H1 (cell line): ENCODE measurements around the gene ARHGEF7. TPM values are rescaled to one million over a fixed set of nuclear protein-coding genes. Genes with fewer than 3 reads are reported as not detected.
A peak's percentile ranks its signal among the peaks of the same experiment; 100 is the strongest.

Source experiments
- CTCF ChIA-PET: fragments of 300-600 bp; sonication (Branson Sonifier 250); formaldehyde crosslinking; loops from one replicate; lab custom pipeline; 2021; ENCODE audit not compliant: partially characterized antibody; lab: Charles Lee
- POLR2A ChIA-PET: fragments of 300-600 bp; sonication (Branson Sonifier 250); formaldehyde crosslinking; loops from one replicate; lab custom pipeline; 2021; ENCODE audit warnings: inconsistent platforms; ENCODE audit not compliant: partially characterized antibody; lab: Charles Lee
- DNase-seq, 2 experiments: peaks; one replicate each; pipeline versions ENCODE4 v3.0.0 to v3.0.0-alpha.2; 2010 to 2022; ENCODE audit warnings: low spot score in 2 of 2, low read depth in 1 of 2, mixed read lengths in 1 of 2
- FAIRE-seq: peaks from 2 replicates; lab custom pipeline; 2011; peaks lifted over from hg19 to GRCh38; lab: Jason Lieb, UNC
- H2AFZ ChIP-seq: 2 replicates; pipeline ENCODE4 v1.8.1; 2012; ENCODE audit warnings: low read length, inconsistent platforms
- H2AK5ac ChIP-seq: 2 replicates; pipeline ENCODE4 v1.6.1; 2013; ENCODE audit warnings: low read depth, low read length
- H2BK120ac ChIP-seq: replicated peaks from 2 replicates; pipeline ENCODE3; 2013; ENCODE audit warnings: low read depth, low read length, inconsistent platforms
- H2BK12ac ChIP-seq: 2 replicates; pipeline ENCODE4 v1.6.1; 2013; ENCODE audit warnings: low read depth, low read length
- H2BK15ac ChIP-seq: 2 replicates; pipeline ENCODE4 v1.6.1; 2013; ENCODE audit warnings: low read length
- H2BK20ac ChIP-seq: 2 replicates; pipeline ENCODE4 v1.6.1; 2013; ENCODE audit warnings: low read length
- H2BK5ac ChIP-seq: 2 replicates; pipeline ENCODE4 v1.6.1; 2013; ENCODE audit warnings: low read depth, low read length
- H3K14ac ChIP-seq: 2 replicates; pipeline ENCODE4 v1.6.1; 2013; ENCODE audit warnings: inconsistent platforms; ENCODE audit not compliant: insufficient read length
- H3K18ac ChIP-seq: 2 replicates; pipeline ENCODE4 v1.6.1; 2013; ENCODE audit warnings: low read length; ENCODE audit errors: extremely low read depth
- H3K23ac ChIP-seq: 2 replicates; pipeline ENCODE4 v1.6.1; 2013; ENCODE audit warnings: inconsistent platforms; ENCODE audit not compliant: insufficient read length
- H3K23me2 ChIP-seq: 2 replicates; pipeline ENCODE4 v1.6.1; 2013; ENCODE audit warnings: low read depth, low read length
- H3K27ac ChIP-seq: 2 replicates; pipeline ENCODE4 v1.6.1; 2011; ENCODE audit warnings: low read depth, low read length, inconsistent platforms
- H3K27me3 ChIP-seq, 4 experiments: replicated peaks in 1 of 4; 1 replicate in 1 of 4; 2 replicates in 3 of 4; pipeline versions ENCODE4 v1.6.1 to v1.8.1; 2011 to 2013; ENCODE audit warnings: low read length in 3 of 4, mild to moderate bottlenecking in 3 of 4, inconsistent platforms in 2 of 4, mixed read lengths in 2 of 4, moderate library complexity in 1 of 4; ENCODE audit not compliant: control insufficient read depth in 3 of 4, insufficient read depth in 3 of 4; ENCODE audit errors: extremely low read depth in 1 of 4
- H3K36me3 ChIP-seq, 4 experiments: 2 replicates each; pipeline versions ENCODE4 v1.6.1 to v1.8.1; 2011 to 2013; ENCODE audit warnings: mild to moderate bottlenecking in 4 of 4, low read length in 3 of 4, moderate library complexity in 2 of 4, control low read depth in 1 of 4, inconsistent platforms in 1 of 4; ENCODE audit not compliant: insufficient read depth in 4 of 4, control insufficient read depth in 2 of 4
- H3K4ac ChIP-seq: replicated peaks from 2 replicates; pipeline ENCODE3; 2013; ENCODE audit warnings: low read length, low read depth, mixed read lengths, inconsistent platforms; ENCODE audit not compliant: insufficient read length
- H3K4me1 ChIP-seq, 4 experiments: replicated peaks in 1 of 4; 1 replicate in 1 of 4; 2 replicates in 3 of 4; pipeline versions ENCODE4 v1.6.1 to v1.8.1; 2011 to 2013; ENCODE audit warnings: low read length in 3 of 4, inconsistent platforms in 2 of 4, mixed read lengths in 1 of 4; ENCODE audit not compliant: insufficient read depth in 4 of 4, control insufficient read depth in 3 of 4
- H3K4me2 ChIP-seq, 2 experiments: 2 replicates each; pipeline versions ENCODE4 v1.6.1 to v1.8.1; 2011 to 2013; ENCODE audit warnings: low read depth in 2 of 2, low read length in 2 of 2, control low read depth in 1 of 2, inconsistent platforms in 1 of 2, mild to moderate bottlenecking in 1 of 2; ENCODE audit not compliant: insufficient read depth in 1 of 2
- H3K4me3 ChIP-seq, 4 experiments: fragments of 200-600, 300-600 bp in 1 of 4; sonication (generic), shearing (Covaris generic), sonication (Bioruptor Twin) in 1 of 4; 2 replicates each; pipeline versions ENCODE4 v1.5.1 to v1.8.1; 2011 to 2016; ENCODE audit warnings: low read length in 4 of 4, low read depth in 3 of 4, control low read depth in 2 of 4, inconsistent platforms in 2 of 4, mild to moderate bottlenecking in 2 of 4, mixed read lengths in 1 of 4, moderate library complexity in 1 of 4; ENCODE audit not compliant: insufficient read depth in 2 of 4; ENCODE audit errors: extremely low read depth in 1 of 4
- H3K56ac ChIP-seq: replicated peaks from 2 replicates; pipeline ENCODE3; 2013; ENCODE audit warnings: low read depth, mild to moderate bottlenecking, mixed read lengths, low read length, inconsistent platforms; ENCODE audit not compliant: insufficient read length
- H3K79me1 ChIP-seq: 2 replicates; pipeline ENCODE4 v1.6.1; 2013; ENCODE audit warnings: low read depth, low read length, control low read depth
- H3K79me2 ChIP-seq, 2 experiments: 2 replicates each; pipeline versions ENCODE4 v1.6.1 to v1.8.1; 2012 to 2013; ENCODE audit warnings: low read length in 2 of 2, mild to moderate bottlenecking in 2 of 2, inconsistent platforms in 1 of 2; ENCODE audit not compliant: insufficient read depth in 2 of 2, control insufficient read depth in 1 of 2
- H3K9ac ChIP-seq, 4 experiments: replicated peaks in 1 of 4; 1 replicate in 1 of 4; 2 replicates in 3 of 4; pipeline versions ENCODE4 v1.6.1 to v1.8.1; 2011 to 2013; ENCODE audit warnings: low read depth in 3 of 4, low read length in 3 of 4, control low read depth in 2 of 4, mild to moderate bottlenecking in 2 of 4, moderate library complexity in 2 of 4, inconsistent platforms in 1 of 4; ENCODE audit errors: extremely low read depth in 1 of 4
- H3K9me3 ChIP-seq, 2 experiments: 2 replicates each; pipeline versions ENCODE4 v1.6.1 to v1.8.1; 2012 to 2013; ENCODE audit warnings: mild to moderate bottlenecking in 2 of 2, moderate library complexity in 2 of 2, control low read depth in 1 of 2, inconsistent platforms in 1 of 2, low read depth in 1 of 2, low read length in 1 of 2, mixed read lengths in 1 of 2; ENCODE audit not compliant: insufficient read depth in 2 of 2
- H4K20me1 ChIP-seq, 2 experiments: replicated peaks in 1 of 2; 2 replicates each; pipeline versions ENCODE3 to v1.8.1; 2011 to 2013; ENCODE audit warnings: inconsistent platforms in 2 of 2, low read length in 2 of 2, mild to moderate bottlenecking in 1 of 2; ENCODE audit not compliant: insufficient read depth in 2 of 2, control insufficient read depth in 1 of 2
- H4K5ac ChIP-seq: 2 replicates; pipeline ENCODE4 v1.6.1; 2013; ENCODE audit warnings: low read length, low read depth, mixed read lengths, inconsistent platforms; ENCODE audit not compliant: insufficient read length
- H4K8ac ChIP-seq: 2 replicates; pipeline ENCODE4 v1.8.0; 2013; ENCODE audit warnings: mild to moderate bottlenecking, moderate library complexity, low read length, inconsistent platforms; ENCODE audit not compliant: insufficient read depth; ENCODE audit errors: extremely low read depth
- H4K91ac ChIP-seq: replicated peaks from 2 replicates; pipeline ENCODE3; 2013; ENCODE audit warnings: low read length, mixed read lengths, inconsistent platforms; ENCODE audit not compliant: insufficient read length
- ASH2L ChIP-seq: fragments of 200-600, 300-600 bp; sonication (generic); IDR thresholded peaks from one replicate; pipeline ENCODE4 v1.7.1; 2017; ENCODE audit warnings: low read length
- CHD1 ChIP-seq: IDR thresholded peaks from 2 replicates; pipeline ENCODE4 v1.6.1; 2012; ENCODE audit warnings: low read depth, low read length, improper control_type of control experiment
- KDM5A ChIP-seq: fragments of 200-600 bp; IDR thresholded peaks from 2 replicates; pipeline ENCODE4 v1.7.1; 2012; ENCODE audit warnings: mild to moderate bottlenecking, low read length, inconsistent platforms, mixed read lengths
- POLR2A ChIP-seq, 2 experiments: IDR thresholded peaks; 1 replicate in 1 of 2; 2 replicates in 1 of 2; pipeline ENCODE4 v1.6.1; 2011; ENCODE audit warnings: low read depth in 2 of 2, low read length in 2 of 2, mild to moderate bottlenecking in 2 of 2; ENCODE audit errors: control extremely low read depth in 1 of 2
- RNF2 ChIP-seq: fragments of 200-900, 300-1000 bp; sonication (generic); IDR thresholded peaks from 2 replicates; pipeline ENCODE4 v1.7.1; 2016; ENCODE audit warnings: borderline replicate concordance, low read depth, mild to moderate bottlenecking, antibody characterized with exemption, low read length; ENCODE audit not compliant: poor library complexity, severe bottlenecking; ENCODE audit errors: missing control alignments
- RXRA ChIP-seq: IDR thresholded peaks from 2 replicates; pipeline ENCODE4 v1.6.1; 2011; ENCODE audit warnings: low read depth, mild to moderate bottlenecking, low read length, moderate library complexity; ENCODE audit not compliant: insufficient read depth
- TBP ChIP-seq: IDR thresholded peaks from 2 replicates; pipeline ENCODE4 v1.6.1; 2011; ENCODE audit warnings: low read depth, low read length, improper control_type of control experiment
- WGBS, 2 experiments: shearing (Covaris generic) in 1 of 2; methylation state at CpG; one replicate each; pipeline versions ENCODE4 v1.1.6 to v1.1.7; 2013 to 2015; ENCODE audit warnings: low lambda C conversion rate in 2 of 2, mixed read lengths in 2 of 2, inconsistent platforms in 1 of 2, low coverage in 1 of 2, missing lambda C conversion rate in 1 of 2; ENCODE audit not compliant: insufficient replicate concordance in 2 of 2, insufficient coverage in 1 of 2, insufficient read length in 1 of 2; ENCODE audit errors: extremely low coverage in 1 of 2, missing lambda C conversion rate in 1 of 2; 5-methylcytosine and 5-hydroxymethylcytosine counted together
- polyA plus RNA-seq, 7 experiments: library from polyadenylated mRNA; depleted of rRNA in 3 of 7; stranded (reverse) in 5 of 7; unstranded in 2 of 7; fragments of >200 nt in 5 of 7; fragments of 200-250 nt in 2 of 7; gene quantifications; 1 replicate in 5 of 7; 2 replicates in 1 of 7; 4 replicates in 1 of 7; pipeline versions ENCODE4 v1.2.1 to v1.2.3, GENCODE V29; 2011 to 2013; ENCODE audit warnings: missing spikeins in 2 of 7, mixed read lengths in 2 of 7
- total RNA-seq: library from RNA; stranded (reverse); fragmentation: NEBNext Ultra II Directional; extraction: Animal tissue kit (Norgen Biotek cat#: 25700); gene quantifications from 2 replicates; pipeline ENCODE4 v1.2.1, GENCODE V29; 2021

ARHGEF7 gene
- total and polyA plus RNA-seq, 2 of the 8 experiments (the other 6 are each of a cell fraction or from before 2014, with no cell fraction given), result 26.2 to 56.5 TPM

- no peak overlapping the region for H2AFZ ChIP-seq
- no peak for FAIRE-seq
- 13% methylated on average over 2 of the region's 2 CpGs; no CpG with 5 or more reads in 1 of the 2 experiments for WGBS, 2 experiments
- TF ChIP-seq RXRA (no peak), TBP (no peak), KDM5A (no peak), ASH2L (no peak), RNF2 (no peak), POLR2A (IDR thresholded peaks at IDR 0.05; ENCODE audit: control extremely low read depth in 1 of 2, low read depth in 2 of 2, low read length in 2 of 2) (no peak), CHD1 (no peak)
Observed at GRCh38 chr13:111068009-111068350, 47.1 kb upstream of the ARHGEF7 start.

More at GRCh38 chr13:111068009-111068350, 47.1 kb upstream of the ARHGEF7 start:
- H3K56ac ChIP-seq, result no peak overlapping the region
- H4K20me1 ChIP-seq, result no peaks in the 10 kb centered on the region
- ChIA-PET POLR2A (interaction anchor here (0.8 to 1.6 kb wide), 4 partner anchors 9 to 362 kb away, joined by 3 to 4 read pairs (median 4); partner anchors contain the start of genes ANKRD10 and CARS2), CTCF (interaction anchor here (0.6 to 5.2 kb wide), 57 partner anchors 11 to 494 kb away, joined by 3 to 88 read pairs (median 4); no protein-coding TSS in a partner anchor)
- H4K8ac ChIP-seq, result no peak overlapping the region
- H3K18ac ChIP-seq, result no peak overlapping the region
- no peak overlapping the region for H2BK20ac ChIP-seq
- peak overlapping the region; percentile 89; a peak in 2 of 4 replicates for H3K4me2 ChIP-seq
- no peak overlapping the region for H3K14ac ChIP-seq
- no peak overlapping the region for H2BK120ac ChIP-seq
- peaks cover 12 to 27% (median 20%) of the 10 kb centered on the region in 4 experiments for H3K4me1 ChIP-seq
- H4K5ac ChIP-seq, result no peak overlapping the region
- peaks cover 0 to 16% (median 11%) of the 10 kb centered on the region in 4 experiments; a peak in 6 of 7 replicates for H3K27me3 ChIP-seq
- no peak for DNase-seq
- no peak overlapping the region for H3K4ac ChIP-seq
- peak overlapping the region in 3 of 4 experiments; percentile 60 to 68 (median 66); a peak in 4 of 8 replicates for H3K4me3 ChIP-seq
- no peak overlapping the region for H2BK15ac ChIP-seq
- H2BK5ac ChIP-seq, result no peak overlapping the region
- peaks cover 6% of the 10 kb centered on the region; the same call in 1 of the 2 replicates for H3K23me2 ChIP-seq
- no peak overlapping the region for H3K27ac ChIP-seq
- H3K9ac ChIP-seq, result no peak overlapping the region
- no peaks in the 10 kb centered on the region for H3K36me3 ChIP-seq
- no peaks in the 10 kb centered on the region for H3K79me2 ChIP-seq
- H2BK12ac ChIP-seq, result no peak overlapping the region
- H2AK5ac ChIP-seq, result no peak overlapping the region
- H3K9me3 ChIP-seq, result peaks cover 6% of the 10 kb centered on the region in 2 experiments; a peak in 2 of 4 replicates
- H3K23ac ChIP-seq, result no peak overlapping the region
- H4K91ac ChIP-seq, result no peak overlapping the region
- no peaks in the 10 kb centered on the region; the same call in 1 of the 2 replicates for H3K79me1 ChIP-seq
